ENCODE measurements around the gene TLCD3B.

TLCD3B gene

GRCh38 chr16:30030841-30031413, at the start of gene TLCD3B:
Gene TLCD3B, minus strand, starts transcription at chr16:30031271. Its CDS starts 744 bp downstream, at chr16:30030527.
- DNase-seq: no peak

- no peak for DNase-seq
Observed at GRCh38 chr16:30079480-30079879, 48.4 kb upstream of the TLCD3B start.

GRCh38 chr16:30078744-30079143, 47.7 kb upstream of the TLCD3B start:
- no peak for DNase-seq

- DNase-seq: no peak
Observed at GRCh38 chr16:30077656-30078055, 46.6 kb upstream of the TLCD3B start.

- DNase-seq: no peak
Observed at GRCh38 chr16:30076276-30076791, 45.3 kb upstream of the TLCD3B start.

GRCh38 chr16:30075503-30076275, 44.6 kb upstream of the TLCD3B start, which contains the start of gene PPP4C:
Gene PPP4C, plus strand, starts transcription at chr16:30075994. Its CDS starts 384 bp downstream, at chr16:30076378.
- DNase-seq: peak; percentile 47

GRCh38 chr16:30070490-30070889, 39.4 kb upstream of the TLCD3B start:
- no peak for DNase-seq

GRCh38 chr16:30069611-30070462, 38.8 kb upstream of the TLCD3B start:
- no peak for DNase-seq

- no peak for DNase-seq
Observed at GRCh38 chr16:30068750-30069610, 37.9 kb upstream of the TLCD3B start.

- DNase-seq: no peak
Observed at GRCh38 chr16:30068333-30068732, 37.3 kb upstream of the TLCD3B start.

GRCh38 chr16:30067584-30067916, 36.5 kb upstream of the TLCD3B start:
- no peak for DNase-seq

- DNase-seq: no peak
Observed at GRCh38 chr16:30066761-30067583, 35.9 kb upstream of the TLCD3B start.

GRCh38 chr16:30065943-30066760, 35.1 kb upstream of the TLCD3B start:
- no peak for DNase-seq

GRCh38 chr16:30065102-30065942, 34.3 kb upstream of the TLCD3B start, which contains the start of gene ALDOA:
Gene ALDOA, plus strand, starts transcription at chr16:30065760. Its CDS starts 1,138 bp downstream, at chr16:30066898.
- peak; percentile 83 for DNase-seq

- DNase-seq: no peak
Observed at GRCh38 chr16:30064729-30065101, 33.6 kb upstream of the TLCD3B start.

GRCh38 chr16:30063893-30064728, 33.0 kb upstream of the TLCD3B start:
- peak; percentile 33 for DNase-seq

- DNase-seq: no peak
Observed at GRCh38 chr16:30063278-30063892, 32.3 kb upstream of the TLCD3B start.

Measured in NCI-H1694 treated with DMSO at 0.1 percent for 48 hours (cell line).